HuH-7 (cell line): ENCODE data around the gene GPR45.
A peak's percentile ranks its signal among the peaks of the same experiment; 100 is the strongest.

ENCODE experiments used
- DNase-seq: peaks from one replicate; pipeline ENCODE4 v3.0.0; 2011; ENCODE audit warnings: low spot score

The GPR45 gene

GRCh38 chr2:105254531-105255210 is 13.1 kb downstream of the GPR45 start:
- DNase-seq = no peak

DNA sequence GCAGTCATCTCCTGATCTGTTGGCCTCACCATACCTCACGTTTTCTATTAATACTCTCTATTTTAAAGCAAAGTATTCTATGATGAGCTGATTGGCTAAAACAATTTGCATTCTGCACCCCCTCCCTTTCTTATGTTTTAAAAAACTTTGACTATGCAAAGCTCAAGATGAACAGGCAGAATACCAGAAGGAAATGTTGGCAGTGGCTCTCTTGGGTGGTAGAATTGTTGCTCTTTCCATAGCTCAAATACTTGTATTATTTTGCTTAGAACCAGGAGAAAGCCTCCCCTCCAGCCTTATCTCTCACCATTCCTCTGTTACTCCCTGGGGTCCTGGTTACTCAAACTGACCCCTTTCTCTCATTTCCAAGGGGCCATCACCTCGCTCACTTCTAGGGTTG is 14.4 kb downstream of the GPR45 start:
- no peak for DNase-seq

DNA sequence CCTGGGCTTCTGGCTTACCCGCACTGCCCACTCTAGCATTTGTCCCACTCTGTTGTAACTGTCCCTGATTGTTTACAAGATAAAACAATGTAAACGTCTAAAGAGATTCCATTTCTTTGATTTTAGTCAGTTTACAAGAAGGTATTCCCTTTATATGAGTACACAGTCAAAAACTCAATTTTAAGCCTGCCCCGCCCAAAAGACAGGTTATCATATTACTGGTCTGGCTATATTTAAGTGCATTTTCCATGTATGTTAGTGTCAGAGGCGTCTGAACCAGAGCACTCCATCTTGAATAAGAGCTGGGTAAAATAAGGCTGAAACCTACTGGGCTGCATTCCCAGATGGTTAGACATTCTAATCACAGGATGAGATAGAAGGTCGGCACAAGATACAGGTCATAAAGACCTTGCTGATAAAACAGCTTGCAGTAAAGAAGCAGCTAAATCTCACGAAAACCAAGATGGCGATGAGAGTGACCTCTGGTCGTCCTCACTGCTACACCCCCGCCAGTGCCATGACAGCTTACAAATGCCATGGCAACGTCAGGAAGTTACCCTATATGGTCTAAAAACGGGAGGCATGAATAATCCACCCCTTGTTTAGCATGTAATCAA is 15.0 kb downstream of the GPR45 start:
- no peak for DNase-seq

GRCh38 chr2:105257981-105258380 is 16.4 kb downstream of the GPR45 start:
- DNase-seq = no peak

DNA sequence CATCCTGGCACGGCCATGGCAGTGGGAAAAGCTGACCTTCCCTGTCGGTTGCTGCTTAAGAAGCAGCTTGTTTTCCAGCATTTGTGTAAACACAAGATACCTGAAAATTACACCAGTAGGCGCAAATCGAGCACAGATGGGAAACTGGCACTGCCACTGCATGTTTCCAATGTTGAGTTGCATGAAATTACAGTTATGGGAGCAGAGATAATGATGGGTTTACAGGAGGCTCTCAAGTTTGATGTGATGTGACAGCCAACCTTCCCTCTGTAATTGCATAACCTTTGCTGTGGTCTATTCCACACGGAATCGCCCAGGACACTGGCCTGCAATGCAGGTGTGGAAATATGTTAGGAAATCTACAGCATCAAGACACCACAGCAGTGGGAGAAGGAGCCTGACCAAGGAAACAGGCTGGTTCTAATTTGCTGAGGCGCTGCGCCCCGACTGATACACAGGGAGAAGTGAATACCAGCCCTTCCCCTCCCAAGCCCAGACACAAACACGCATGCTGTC is 17.4 kb downstream of the GPR45 start:
- no peak for DNase-seq

GRCh38 chr2:105261061-105261460 is 19.5 kb downstream of the GPR45 start:
- DNase-seq = no peak

DNA sequence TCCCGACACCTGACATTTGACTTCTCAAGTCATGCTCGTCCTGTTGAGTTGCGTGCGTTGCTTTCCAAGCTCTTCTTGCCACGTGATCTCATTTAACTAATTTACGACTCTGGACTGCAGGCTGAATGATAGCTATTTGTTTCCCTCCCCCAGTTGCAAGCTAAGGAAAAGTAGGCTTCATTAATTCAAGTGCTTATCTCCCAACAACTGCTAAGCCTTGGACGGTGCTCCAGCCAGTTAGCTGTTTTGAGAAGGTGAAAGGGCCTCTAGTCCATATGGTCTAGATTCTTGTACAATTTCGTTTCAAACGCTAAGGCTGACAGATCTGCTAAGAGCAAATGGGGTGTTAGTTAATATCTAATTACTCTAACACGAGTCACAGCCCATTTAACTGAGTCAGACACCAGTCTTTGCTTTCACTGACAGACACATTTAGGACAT is 21.1 kb downstream of the GPR45 start:
- no peak for DNase-seq

DNA sequence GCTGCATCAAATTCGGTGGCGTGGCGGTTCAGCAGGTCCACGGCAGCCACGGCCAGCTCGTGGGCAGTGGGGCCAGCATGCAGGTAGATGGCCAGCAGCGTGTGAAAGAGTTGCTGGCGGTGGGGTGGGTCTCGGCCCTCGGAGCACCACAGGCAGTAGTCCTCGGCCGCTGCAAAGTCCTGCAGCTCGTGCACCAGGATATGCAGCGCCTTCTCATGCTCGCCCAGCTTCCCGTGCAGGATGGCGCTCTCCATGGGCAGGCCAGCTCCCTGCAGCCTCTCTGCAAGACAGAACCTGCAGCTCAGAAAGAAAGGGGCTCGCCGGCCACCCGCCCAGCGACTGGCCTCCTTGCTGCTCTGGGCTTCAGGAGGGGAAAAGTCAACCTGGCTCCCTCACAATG is 27.9 kb downstream of the GPR45 start:
- DNase-seq = no peak

GRCh38 chr2:105271393-105272045 is 30.0 kb downstream of the GPR45 start:
- DNase-seq = no peak

GRCh38 chr2:105272176-105272575 is 30.6 kb downstream of the GPR45 start:
- DNase-seq = no peak

- DNase-seq = no peak
These were observed 32.5 kb downstream of the GPR45 start for GRCh38 chr2:105274046-105274445.

DNA sequence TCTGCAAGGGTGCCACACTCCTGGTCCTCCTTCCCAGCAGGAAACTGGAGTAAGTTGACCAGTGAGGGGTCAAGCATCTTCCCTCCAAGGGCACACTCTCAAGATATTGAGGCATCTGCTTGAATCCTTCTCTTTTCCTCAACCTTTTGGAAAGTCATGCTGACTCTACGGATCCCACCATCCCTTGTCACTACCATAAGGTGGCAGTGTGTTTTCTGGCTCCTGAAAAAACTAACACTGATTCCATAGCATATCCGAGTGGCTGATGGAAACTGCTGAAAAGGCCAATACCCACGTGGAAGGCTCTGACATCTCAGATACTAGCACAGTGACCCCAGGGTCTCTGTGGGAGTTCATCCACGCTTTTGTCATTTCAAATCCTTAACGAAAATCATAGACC is 37.1 kb downstream of the GPR45 start:
- no peak for DNase-seq

GRCh38 chr2:105279126-105279525 is 37.6 kb downstream of the GPR45 start:
- DNase-seq = no peak

GRCh38 chr2:105280281-105280680 is 38.7 kb downstream of the GPR45 start:
- no peak for DNase-seq

GRCh38 chr2:105283532-105283931 is 42.0 kb downstream of the GPR45 start:
- DNase-seq = no peak

- peak; percentile 48 for DNase-seq
These were observed 46.1 kb downstream of the GPR45 start for GRCh38 chr2:105287692-105288091.

- DNase-seq = no peak
These were observed 46.6 kb downstream of the GPR45 start for GRCh38 chr2:105288133-105288532.

GRCh38 chr2:105290981-105291660 is 49.6 kb downstream of the GPR45 start:
- no peak for DNase-seq

DNA sequence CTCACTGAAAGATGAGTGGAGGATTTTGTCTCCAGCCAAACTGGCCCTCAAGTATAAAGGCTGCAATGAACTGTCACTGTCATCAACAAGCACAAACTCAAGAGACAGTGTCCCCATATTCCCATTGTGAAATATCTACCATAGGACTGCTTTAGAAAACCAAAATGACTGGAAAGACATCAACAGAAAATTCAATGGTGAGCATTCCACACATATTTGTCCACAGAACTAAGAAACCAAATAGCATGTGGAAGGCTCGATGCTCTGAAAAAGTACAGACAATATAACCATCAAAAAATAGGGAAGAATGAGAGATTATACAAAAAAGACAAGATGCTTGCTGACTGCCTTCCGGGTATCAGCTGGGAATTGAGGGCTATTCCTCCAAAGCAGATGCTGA is 50.4 kb downstream of the GPR45 start:
- DNase-seq = no peak
